ENCODE results near the gene PTPRM.

Gene PTPRM

GRCh38 chr18:8190980-8191379 lies 623.9 kb downstream of the PTPRM start:
- H3K27ac ChIP-seq (ENCODE audit: extremely low read depth, low read depth, low read length), result no peak overlapping the region
- TF ChIP-seq OVOL3 (tag by site-specific recombination; IDR thresholded peaks at IDR 0.05), result no peak
- TF ChIP-seq HOXA7 (CRISPR knock-in tag; IDR thresholded peaks at IDR 0.05; ENCODE audit: borderline replicate concordance), result no peak
- TF ChIP-seq GLI4 (tag by site-specific recombination; IDR thresholded peaks at IDR 0.05), result no peak
- no peak for TF ChIP-seq GFI1B (tag by site-specific recombination; IDR thresholded peaks at IDR 0.05)
- no peak for TF ChIP-seq ZNF404 (tag by site-specific recombination; IDR thresholded peaks at IDR 0.05)
- TF ChIP-seq ZNF423 (tag by site-specific recombination; IDR thresholded peaks at IDR 0.05), result no peak
- no peak for TF ChIP-seq TSHZ1 (tag by site-specific recombination; IDR thresholded peaks at IDR 0.05; ENCODE audit: borderline replicate concordance)
- TF ChIP-seq ZNF629 (tag by site-specific recombination; IDR thresholded peaks at IDR 0.05), result no peak
- TF ChIP-seq ZNF26 (tag by site-specific recombination; IDR thresholded peaks at IDR 0.05), result no peak
- no peak for TF ChIP-seq ZNF785 (tag by site-specific recombination; IDR thresholded peaks at IDR 0.05)
- TF ChIP-seq OSR2 (tag by site-specific recombination; IDR thresholded peaks at IDR 0.05), result no peak
- no peak for TF ChIP-seq ZNF292 (tag by site-specific recombination; IDR thresholded peaks at IDR 0.05; ENCODE audit: borderline replicate concordance, low read depth)
- TF ChIP-seq ZNF23 (tag by site-specific recombination; IDR thresholded peaks at IDR 0.05; ENCODE audit: borderline replicate concordance), result no peak
- TF ChIP-seq, protein P1, sequence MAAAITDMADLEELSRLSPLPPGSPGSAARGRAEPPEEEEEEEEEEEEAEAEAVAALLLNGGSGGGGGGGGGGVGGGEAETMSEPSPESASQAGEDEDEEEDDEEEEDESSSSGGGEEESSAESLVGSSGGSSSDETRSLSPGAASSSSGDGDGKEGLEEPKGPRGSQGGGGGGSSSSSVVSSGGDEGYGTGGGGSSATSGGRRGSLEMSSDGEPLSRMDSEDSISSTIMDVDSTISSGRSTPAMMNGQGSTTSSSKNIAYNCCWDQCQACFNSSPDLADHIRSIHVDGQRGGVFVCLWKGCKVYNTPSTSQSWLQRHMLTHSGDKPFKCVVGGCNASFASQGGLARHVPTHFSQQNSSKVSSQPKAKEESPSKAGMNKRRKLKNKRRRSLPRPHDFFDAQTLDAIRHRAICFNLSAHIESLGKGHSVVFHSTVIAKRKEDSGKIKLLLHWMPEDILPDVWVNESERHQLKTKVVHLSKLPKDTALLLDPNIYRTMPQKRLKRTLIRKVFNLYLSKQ (tag by site-specific recombination; IDR thresholded peaks at IDR 0.05; ENCODE audit: borderline replicate concordance), result no peak
- TF ChIP-seq ZNF280D (tag by site-specific recombination; IDR thresholded peaks at IDR 0.05), result no peak
- TF ChIP-seq ZNF626 (tag by site-specific recombination; IDR thresholded peaks at IDR 0.05), result no peak
- no peak for TF ChIP-seq ZNF521 (tag by site-specific recombination; IDR thresholded peaks at IDR 0.05)
- no peaks in the 10 kb centered on the region for H3K36me3 ChIP-seq (ENCODE audit: control insufficient read depth in 2 of 2, insufficient read depth in 1 of 2, low read length in 2 of 2)
- no peak overlapping the region for H3K4me3 ChIP-seq (ENCODE audit: low read depth, low read length)
- no peaks in the 10 kb centered on the region for H3K9me3 ChIP-seq (ENCODE audit: control insufficient read depth, insufficient read depth, low read depth, low read length)
- POLR2A ChIA-PET, result no interaction called here
- no peaks in the 10 kb centered on the region for H3K4me1 ChIP-seq (ENCODE audit: control insufficient read depth, insufficient read depth, low read length)
- CTCF ChIA-PET, result interaction anchor here (1.0 kb wide), 1 partner anchor 123 kb away, joined by 3 read pairs; no protein-coding TSS in a partner anchor

Data from HEK293 (cell line).